ENCODE results near the gene OVOL2. TPM values are rescaled to one million over a fixed set of nuclear protein-coding genes. Genes with fewer than 3 reads are reported as not detected.
A peak's percentile ranks its signal among the peaks of the same experiment; 100 is the strongest.
"Not testable (repeated sequence)": the region's sequence is repeated elsewhere in the genome, so short reads cannot be mapped to it uniquely, and the experiment has no call there.

Gene OVOL2
- not detected for polyA plus RNA-seq (2013, experiment 1 of 2)
- polyA plus RNA-seq (2013, experiment 2 of 2) = not detected

DNA sequence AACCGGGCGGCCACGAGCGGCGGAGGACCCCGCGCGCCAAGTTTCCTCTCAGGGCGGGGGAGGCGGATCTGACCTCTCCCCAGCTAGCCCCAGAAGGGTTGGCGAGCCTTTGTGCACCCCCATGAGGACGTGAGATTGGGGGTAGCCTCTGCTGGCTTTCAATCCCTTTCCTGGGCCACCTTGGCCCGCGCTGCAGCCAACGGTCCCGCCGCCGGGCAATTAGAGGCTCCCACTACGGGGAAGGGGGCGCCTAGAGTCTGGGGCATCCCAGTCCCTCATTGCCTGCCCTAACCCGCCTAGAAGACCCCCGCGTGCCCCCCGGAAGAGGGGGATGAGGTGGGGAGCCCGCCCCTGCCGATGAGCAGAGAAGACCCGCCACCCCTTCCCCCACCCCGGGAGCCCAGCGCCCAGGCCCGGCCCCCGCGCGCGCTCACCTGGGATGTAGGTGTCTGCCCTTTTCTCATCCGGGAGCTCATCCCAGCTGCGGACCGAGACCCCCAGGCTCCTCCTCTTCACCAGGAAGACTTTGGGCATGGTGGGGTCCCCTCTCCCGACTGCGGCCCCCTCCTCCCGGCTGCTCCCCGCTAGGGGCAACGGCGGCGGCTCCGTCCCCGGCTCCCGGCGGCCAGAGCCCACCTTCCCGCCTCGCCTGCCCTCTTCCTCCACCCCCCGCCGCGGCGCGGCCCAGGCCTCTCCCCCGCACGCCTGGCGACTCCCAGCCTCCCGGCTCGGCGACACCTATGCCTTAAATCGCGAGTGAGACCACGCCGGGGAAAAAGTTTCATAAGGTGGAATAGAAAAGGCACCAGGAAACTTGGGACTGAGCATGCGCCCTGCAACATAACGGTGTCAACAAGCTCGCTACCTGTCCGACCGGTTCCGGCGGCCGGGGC lies at the start of gene OVOL2:
OVOL2 (minus strand) TSS at position 816 of the 893 bp plus-strand sequence; CDS start at position 534, 282 bp downstream.
- Histone ChIP-seq H3K36me3 (ENCODE audit: control insufficient read depth in 1 of 2, insufficient read depth in 2 of 2, low read depth in 1 of 2, low read length in 2 of 2) (no peaks in the 10 kb centered on the region), H3K4me1 (ENCODE audit: control insufficient read depth, insufficient read depth, low read depth, low read length) (peaks cover 24% of the 10 kb centered on the region), H3K14ac (ENCODE audit: low read length in 2 of 2) (no peak within 1 kb of the TSS), H3K9ac (ENCODE audit: low read length) (no peak within 1 kb of the TSS), H2BK12ac (ENCODE audit: low read length in 2 of 2) (no peak within 1 kb of the TSS), H2BK15ac (ENCODE audit: low read depth, poor library complexity, severe bottlenecking) (no peak within 1 kb of the TSS), H3K27me3 (ENCODE audit: control insufficient read depth in 1 of 2, insufficient read depth in 1 of 2, low read length in 2 of 2) (peaks cover 84 to 94% of the 10 kb centered on the region in 2 experiments), H3K4ac (ENCODE audit: low read depth in 1 of 2, low read length in 2 of 2) (no peak within 1 kb of the TSS), H3K23ac (ENCODE audit: low read length in 2 of 2) (no peak within 1 kb of the TSS), H3K4me3 (ENCODE audit: insufficient read depth in 1 of 2, low read depth in 1 of 2, low read length in 2 of 2) (peak within 1 kb of the TSS in 1 of 2 experiments; percentile 20), H2AFZ (ENCODE audit: low read depth, low read length) (no peak within 1 kb of the TSS), H4K8ac (ENCODE audit: low read length) (no peak within 1 kb of the TSS), H2AK5ac (ENCODE audit: low read length, severe bottlenecking) (no peak within 1 kb of the TSS), H3K27ac (ENCODE audit: low read length, poor library complexity, severe bottlenecking) (no peak within 1 kb of the TSS), H3K18ac (ENCODE audit: low read depth in 1 of 2, low read length in 2 of 2) (no peak within 1 kb of the TSS), H3K9me3 (ENCODE audit: control insufficient read depth, low read length) (no peaks in the 10 kb centered on the region), H4K91ac (ENCODE audit: low read length) (peak within 1 kb of the TSS; percentile 7), H3K4me2 (ENCODE audit: low read length, poor library complexity, severe bottlenecking) (peak within 1 kb of the TSS; percentile 92), H2BK5ac (ENCODE audit: low read depth, low read length, poor library complexity, severe bottlenecking) (no peak within 1 kb of the TSS), H2BK120ac (ENCODE audit: low read depth, low read length) (no peak within 1 kb of the TSS), H3K79me1 (replicated peaks; ENCODE audit: low read length, poor library complexity, severe bottlenecking) (no peaks in the 10 kb centered on the region)
- no peak for DNase-seq
- 1% methylated on average over 64 of the region's 73 CpGs for WGBS

DNA sequence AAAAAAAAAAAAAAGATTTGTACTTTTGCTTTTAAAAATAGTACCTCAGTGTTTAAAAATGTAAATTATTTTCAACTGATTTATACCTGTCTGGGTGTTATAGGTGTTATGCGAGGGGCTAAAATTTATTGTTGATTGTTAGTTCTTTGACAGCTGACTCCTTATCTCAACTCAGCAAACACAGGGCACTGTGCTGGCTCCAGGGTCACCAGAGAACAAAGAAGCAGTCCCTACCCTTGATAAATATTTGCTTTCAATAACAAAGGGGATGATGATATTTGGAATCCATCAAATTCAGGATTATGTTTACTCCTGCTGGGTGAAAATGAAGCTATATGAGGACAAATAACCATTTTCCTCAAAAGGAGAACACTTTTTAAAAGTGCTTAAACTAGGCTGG lies 45.8 kb upstream of the OVOL2 start:
- Histone ChIP-seq H3K27ac (ENCODE audit: low read length, poor library complexity, severe bottlenecking) (no peak overlapping the region), H3K4me2 (ENCODE audit: low read length, poor library complexity, severe bottlenecking) (no peak overlapping the region), H2AFZ (ENCODE audit: low read depth, low read length) (no peak overlapping the region), H4K91ac (ENCODE audit: low read length) (no peak overlapping the region), H3K18ac (ENCODE audit: low read depth in 1 of 2, low read length in 2 of 2) (no peak overlapping the region), H3K36me3 (ENCODE audit: control insufficient read depth in 1 of 2, insufficient read depth in 2 of 2, low read depth in 1 of 2, low read length in 2 of 2) (no peaks in the 10 kb centered on the region), H2BK12ac (ENCODE audit: low read length in 2 of 2) (no peak overlapping the region), H3K9ac (ENCODE audit: low read length) (no peak overlapping the region), H2BK15ac (ENCODE audit: low read depth, poor library complexity, severe bottlenecking) (no peak overlapping the region), H2BK5ac (ENCODE audit: low read depth, low read length, poor library complexity, severe bottlenecking) (no peak overlapping the region), H4K8ac (ENCODE audit: low read length) (no peak overlapping the region), H3K14ac (ENCODE audit: low read length in 2 of 2) (no peak overlapping the region), H3K79me1 (replicated peaks; ENCODE audit: low read length, poor library complexity, severe bottlenecking) (no peaks in the 10 kb centered on the region), H3K23ac (ENCODE audit: low read length in 2 of 2) (no peak overlapping the region), H3K9me3 (ENCODE audit: control insufficient read depth, low read length) (no peaks in the 10 kb centered on the region), H2AK5ac (ENCODE audit: low read length, severe bottlenecking) (no peak overlapping the region), H3K27me3 (ENCODE audit: control insufficient read depth in 1 of 2, insufficient read depth in 1 of 2, low read length in 2 of 2) (peaks cover 8 to 16% of the 10 kb centered on the region in 2 experiments), H3K4me3 (ENCODE audit: insufficient read depth in 1 of 2, low read depth in 1 of 2, low read length in 2 of 2) (no peak overlapping the region), H2BK120ac (ENCODE audit: low read depth, low read length) (no peak overlapping the region), H3K4me1 (ENCODE audit: control insufficient read depth, insufficient read depth, low read depth, low read length) (no peaks in the 10 kb centered on the region), H3K4ac (ENCODE audit: low read depth in 1 of 2, low read length in 2 of 2) (no peak overlapping the region)
- DNase-seq = no peak
- WGBS = no CpG with 5 or more reads among the region's 1 CpG

DNA sequence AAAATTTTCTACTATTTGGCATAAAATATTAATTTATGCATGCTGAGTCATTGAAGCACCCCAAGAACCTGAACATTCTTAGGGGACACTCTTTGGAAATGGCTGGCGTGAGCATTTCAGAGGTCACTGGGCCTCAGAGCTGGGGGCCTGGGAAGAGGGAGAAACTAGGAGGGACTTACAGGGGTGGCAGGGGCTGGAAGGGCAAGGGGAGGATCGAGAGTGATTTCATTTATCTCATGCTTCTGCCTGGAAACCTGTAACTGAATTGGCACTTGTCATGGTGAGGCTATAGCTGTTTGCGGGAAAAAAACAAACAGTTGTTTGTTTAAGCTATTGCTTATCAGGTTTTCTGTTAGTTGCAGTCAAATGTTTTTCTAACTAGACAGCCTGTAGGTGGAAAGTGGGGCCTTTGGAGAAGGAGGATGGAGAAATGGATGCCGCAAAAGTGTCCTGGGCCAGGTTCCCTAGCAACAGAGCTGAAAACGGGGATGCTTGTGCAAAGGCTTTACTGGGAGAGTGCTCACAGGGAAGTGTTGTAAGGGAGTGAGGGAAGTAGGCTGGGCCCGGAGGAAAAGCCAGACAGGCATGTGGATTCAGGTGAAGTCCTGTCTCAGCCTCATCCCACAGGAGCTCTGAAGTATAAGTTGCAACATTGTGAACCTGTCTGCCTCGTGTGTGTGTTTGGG lies 43.6 kb upstream of the OVOL2 start:
- WGBS = 27% methylated on average over 7 of the region's 7 CpGs
- H2AK5ac ChIP-seq (ENCODE audit: low read length, severe bottlenecking) = no peak overlapping the region
- H3K14ac ChIP-seq (ENCODE audit: low read length in 2 of 2) = no peak overlapping the region
- H3K18ac ChIP-seq (ENCODE audit: low read depth in 1 of 2, low read length in 2 of 2) = no peak overlapping the region
- no peak for DNase-seq
- no peak overlapping the region for H3K4ac ChIP-seq (ENCODE audit: low read depth in 1 of 2, low read length in 2 of 2)
- no peak overlapping the region for H3K4me2 ChIP-seq (ENCODE audit: low read length, poor library complexity, severe bottlenecking)
- H3K79me1 ChIP-seq (replicated peaks; ENCODE audit: low read length, poor library complexity, severe bottlenecking) = no peaks in the 10 kb centered on the region
- no peaks in the 10 kb centered on the region for H3K4me1 ChIP-seq (ENCODE audit: control insufficient read depth, insufficient read depth, low read depth, low read length)
- no peak overlapping the region for H3K23ac ChIP-seq (ENCODE audit: low read length in 2 of 2)
- no peak overlapping the region for H2BK15ac ChIP-seq (ENCODE audit: low read depth, poor library complexity, severe bottlenecking)
- no peak overlapping the region for H2BK120ac ChIP-seq (ENCODE audit: low read depth, low read length)
- no peak overlapping the region for H2BK12ac ChIP-seq (ENCODE audit: low read length in 2 of 2)
- H3K27ac ChIP-seq (ENCODE audit: low read length, poor library complexity, severe bottlenecking) = no peak overlapping the region
- no peaks in the 10 kb centered on the region for H3K36me3 ChIP-seq (ENCODE audit: control insufficient read depth in 1 of 2, insufficient read depth in 2 of 2, low read depth in 1 of 2, low read length in 2 of 2)
- H4K91ac ChIP-seq (ENCODE audit: low read length) = no peak overlapping the region
- no peaks in the 10 kb centered on the region for H3K9me3 ChIP-seq (ENCODE audit: control insufficient read depth, low read length)
- peaks cover 8 to 16% of the 10 kb centered on the region in 2 experiments for H3K27me3 ChIP-seq (ENCODE audit: control insufficient read depth in 1 of 2, insufficient read depth in 1 of 2, low read length in 2 of 2)
- H3K9ac ChIP-seq (ENCODE audit: low read length) = no peak overlapping the region
- H3K4me3 ChIP-seq (ENCODE audit: insufficient read depth in 1 of 2, low read depth in 1 of 2, low read length in 2 of 2) = no peak overlapping the region
- no peak overlapping the region for H2AFZ ChIP-seq (ENCODE audit: low read depth, low read length)
- no peak overlapping the region for H4K8ac ChIP-seq (ENCODE audit: low read length)
- no peak overlapping the region for H2BK5ac ChIP-seq (ENCODE audit: low read depth, low read length, poor library complexity, severe bottlenecking)

DNA sequence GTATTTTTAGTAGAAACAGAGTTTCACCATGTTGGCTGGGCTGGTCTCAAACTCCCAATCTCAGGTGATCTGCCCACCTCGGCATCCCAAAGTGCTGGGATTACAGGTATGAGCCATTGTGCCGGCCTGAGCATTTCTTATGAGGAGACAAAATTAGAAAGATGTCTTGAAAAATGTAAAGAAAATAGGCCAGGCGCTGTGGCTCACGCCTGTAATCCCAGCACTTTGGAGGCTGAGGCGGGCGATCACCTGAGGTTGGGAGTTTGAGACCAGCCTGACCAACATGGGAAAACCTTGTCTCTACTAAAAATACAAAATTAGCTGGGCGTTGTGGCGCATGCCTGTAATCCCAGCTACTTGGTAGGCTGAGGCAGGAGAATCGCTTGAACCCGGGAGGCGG lies 42.9 kb upstream of the OVOL2 start:
- not testable (repeated sequence) for H2AK5ac ChIP-seq (ENCODE audit: low read length, severe bottlenecking); H3K14ac ChIP-seq (ENCODE audit: low read length in 2 of 2); H2BK5ac ChIP-seq (ENCODE audit: low read depth, low read length, poor library complexity, severe bottlenecking); H2BK120ac ChIP-seq (ENCODE audit: low read depth, low read length); H2BK15ac ChIP-seq (ENCODE audit: low read depth, poor library complexity, severe bottlenecking); H3K36me3 ChIP-seq (ENCODE audit: control insufficient read depth in 1 of 2, insufficient read depth in 2 of 2, low read depth in 1 of 2, low read length in 2 of 2); H3K18ac ChIP-seq (ENCODE audit: low read depth in 1 of 2, low read length in 2 of 2); H3K4ac ChIP-seq (ENCODE audit: low read depth in 1 of 2, low read length in 2 of 2); H3K23ac ChIP-seq (ENCODE audit: low read length in 2 of 2); H2AFZ ChIP-seq (ENCODE audit: low read depth, low read length); H3K9me3 ChIP-seq (ENCODE audit: control insufficient read depth, low read length); H2BK12ac ChIP-seq (ENCODE audit: low read length in 2 of 2); H3K27ac ChIP-seq (ENCODE audit: low read length, poor library complexity, severe bottlenecking); H3K4me3 ChIP-seq (ENCODE audit: insufficient read depth in 1 of 2, low read depth in 1 of 2, low read length in 2 of 2); H3K79me1 ChIP-seq (replicated peaks; ENCODE audit: low read length, poor library complexity, severe bottlenecking); H3K4me2 ChIP-seq (ENCODE audit: low read length, poor library complexity, severe bottlenecking); H4K91ac ChIP-seq (ENCODE audit: low read length); H4K8ac ChIP-seq (ENCODE audit: low read length); H3K9ac ChIP-seq (ENCODE audit: low read length); H3K4me1 ChIP-seq (ENCODE audit: control insufficient read depth, insufficient read depth, low read depth, low read length); DNase-seq
- H3K27me3 ChIP-seq (ENCODE audit: control insufficient read depth in 1 of 2, insufficient read depth in 1 of 2, low read length in 2 of 2) = peaks cover 8 to 17% of the 10 kb centered on the region in 2 experiments
- WGBS = 90% methylated on average over 11 of the region's 11 CpGs

All from mesenchymal stem cell (in vitro differentiated cells and primary cell).